Measurements from ENCODE around the gene TNRC18. TPM values are rescaled to one million over a fixed set of nuclear protein-coding genes. Genes with fewer than 3 reads are reported as not detected.

TNRC18 gene
- total and polyA plus RNA-seq, 9 of the 15 experiments (the other 6 are each of a cell fraction or from before 2014, with no cell fraction given), result 0.03 to 43.2 (median 18.0) TPM

DNA sequence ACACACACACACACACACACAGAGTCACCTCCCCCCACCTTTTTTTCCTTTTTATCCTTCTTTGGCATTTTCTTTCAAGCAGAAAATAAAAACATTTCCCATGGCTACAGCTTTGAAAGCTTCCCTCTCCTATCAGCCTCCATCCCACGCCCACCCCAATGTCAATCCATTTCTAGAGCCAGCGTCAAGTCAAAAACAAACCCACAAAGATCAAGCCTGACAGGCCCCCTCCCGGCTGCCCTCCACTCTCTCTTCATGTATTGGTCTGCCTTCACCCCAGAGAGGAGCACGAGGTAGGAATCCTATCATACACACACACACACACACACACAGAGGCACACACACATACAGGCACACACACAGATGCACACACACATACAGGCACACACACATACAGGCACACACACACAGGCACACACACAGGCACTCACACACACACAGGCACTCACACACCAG lies 8.0 kb upstream of the TNRC18 start (continued):
- TF ChIP-seq, protein P1, sequence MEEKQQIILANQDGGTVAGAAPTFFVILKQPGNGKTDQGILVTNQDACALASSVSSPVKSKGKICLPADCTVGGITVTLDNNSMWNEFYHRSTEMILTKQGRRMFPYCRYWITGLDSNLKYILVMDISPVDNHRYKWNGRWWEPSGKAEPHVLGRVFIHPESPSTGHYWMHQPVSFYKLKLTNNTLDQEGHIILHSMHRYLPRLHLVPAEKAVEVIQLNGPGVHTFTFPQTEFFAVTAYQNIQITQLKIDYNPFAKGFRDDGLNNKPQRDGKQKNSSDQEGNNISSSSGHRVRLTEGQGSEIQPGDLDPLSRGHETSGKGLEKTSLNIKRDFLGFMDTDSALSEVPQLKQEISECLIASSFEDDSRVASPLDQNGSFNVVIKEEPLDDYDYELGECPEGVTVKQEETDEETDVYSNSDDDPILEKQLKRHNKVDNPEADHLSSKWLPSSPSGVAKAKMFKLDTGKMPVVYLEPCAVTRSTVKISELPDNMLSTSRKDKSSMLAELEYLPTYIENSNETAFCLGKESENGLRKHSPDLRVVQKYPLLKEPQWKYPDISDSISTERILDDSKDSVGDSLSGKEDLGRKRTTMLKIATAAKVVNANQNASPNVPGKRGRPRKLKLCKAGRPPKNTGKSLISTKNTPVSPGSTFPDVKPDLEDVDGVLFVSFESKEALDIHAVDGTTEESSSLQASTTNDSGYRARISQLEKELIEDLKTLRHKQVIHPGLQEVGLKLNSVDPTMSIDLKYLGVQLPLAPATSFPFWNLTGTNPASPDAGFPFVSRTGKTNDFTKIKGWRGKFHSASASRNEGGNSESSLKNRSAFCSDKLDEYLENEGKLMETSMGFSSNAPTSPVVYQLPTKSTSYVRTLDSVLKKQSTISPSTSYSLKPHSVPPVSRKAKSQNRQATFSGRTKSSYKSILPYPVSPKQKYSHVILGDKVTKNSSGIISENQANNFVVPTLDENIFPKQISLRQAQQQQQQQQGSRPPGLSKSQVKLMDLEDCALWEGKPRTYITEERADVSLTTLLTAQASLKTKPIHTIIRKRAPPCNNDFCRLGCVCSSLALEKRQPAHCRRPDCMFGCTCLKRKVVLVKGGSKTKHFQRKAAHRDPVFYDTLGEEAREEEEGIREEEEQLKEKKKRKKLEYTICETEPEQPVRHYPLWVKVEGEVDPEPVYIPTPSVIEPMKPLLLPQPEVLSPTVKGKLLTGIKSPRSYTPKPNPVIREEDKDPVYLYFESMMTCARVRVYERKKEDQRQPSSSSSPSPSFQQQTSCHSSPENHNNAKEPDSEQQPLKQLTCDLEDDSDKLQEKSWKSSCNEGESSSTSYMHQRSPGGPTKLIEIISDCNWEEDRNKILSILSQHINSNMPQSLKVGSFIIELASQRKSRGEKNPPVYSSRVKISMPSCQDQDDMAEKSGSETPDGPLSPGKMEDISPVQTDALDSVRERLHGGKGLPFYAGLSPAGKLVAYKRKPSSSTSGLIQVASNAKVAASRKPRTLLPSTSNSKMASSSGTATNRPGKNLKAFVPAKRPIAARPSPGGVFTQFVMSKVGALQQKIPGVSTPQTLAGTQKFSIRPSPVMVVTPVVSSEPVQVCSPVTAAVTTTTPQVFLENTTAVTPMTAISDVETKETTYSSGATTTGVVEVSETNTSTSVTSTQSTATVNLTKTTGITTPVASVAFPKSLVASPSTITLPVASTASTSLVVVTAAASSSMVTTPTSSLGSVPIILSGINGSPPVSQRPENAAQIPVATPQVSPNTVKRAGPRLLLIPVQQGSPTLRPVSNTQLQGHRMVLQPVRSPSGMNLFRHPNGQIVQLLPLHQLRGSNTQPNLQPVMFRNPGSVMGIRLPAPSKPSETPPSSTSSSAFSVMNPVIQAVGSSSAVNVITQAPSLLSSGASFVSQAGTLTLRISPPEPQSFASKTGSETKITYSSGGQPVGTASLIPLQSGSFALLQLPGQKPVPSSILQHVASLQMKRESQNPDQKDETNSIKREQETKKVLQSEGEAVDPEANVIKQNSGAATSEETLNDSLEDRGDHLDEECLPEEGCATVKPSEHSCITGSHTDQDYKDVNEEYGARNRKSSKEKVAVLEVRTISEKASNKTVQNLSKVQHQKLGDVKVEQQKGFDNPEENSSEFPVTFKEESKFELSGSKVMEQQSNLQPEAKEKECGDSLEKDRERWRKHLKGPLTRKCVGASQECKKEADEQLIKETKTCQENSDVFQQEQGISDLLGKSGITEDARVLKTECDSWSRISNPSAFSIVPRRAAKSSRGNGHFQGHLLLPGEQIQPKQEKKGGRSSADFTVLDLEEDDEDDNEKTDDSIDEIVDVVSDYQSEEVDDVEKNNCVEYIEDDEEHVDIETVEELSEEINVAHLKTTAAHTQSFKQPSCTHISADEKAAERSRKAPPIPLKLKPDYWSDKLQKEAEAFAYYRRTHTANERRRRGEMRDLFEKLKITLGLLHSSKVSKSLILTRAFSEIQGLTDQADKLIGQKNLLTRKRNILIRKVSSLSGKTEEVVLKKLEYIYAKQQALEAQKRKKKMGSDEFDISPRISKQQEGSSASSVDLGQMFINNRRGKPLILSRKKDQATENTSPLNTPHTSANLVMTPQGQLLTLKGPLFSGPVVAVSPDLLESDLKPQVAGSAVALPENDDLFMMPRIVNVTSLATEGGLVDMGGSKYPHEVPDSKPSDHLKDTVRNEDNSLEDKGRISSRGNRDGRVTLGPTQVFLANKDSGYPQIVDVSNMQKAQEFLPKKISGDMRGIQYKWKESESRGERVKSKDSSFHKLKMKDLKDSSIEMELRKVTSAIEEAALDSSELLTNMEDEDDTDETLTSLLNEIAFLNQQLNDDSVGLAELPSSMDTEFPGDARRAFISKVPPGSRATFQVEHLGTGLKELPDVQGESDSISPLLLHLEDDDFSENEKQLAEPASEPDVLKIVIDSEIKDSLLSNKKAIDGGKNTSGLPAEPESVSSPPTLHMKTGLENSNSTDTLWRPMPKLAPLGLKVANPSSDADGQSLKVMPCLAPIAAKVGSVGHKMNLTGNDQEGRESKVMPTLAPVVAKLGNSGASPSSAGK (IDR thresholded peaks at IDR 0.05), result peak; percentile 38; the same call in 1 of the 2 replicates
- 0 out of 2 replicates have a peak, but pooled peaks have one; percentile 12 for TF ChIP-seq SMARCA4 (IDR thresholded peaks at IDR 0.05)
- no peak for TF ChIP-seq HDGF (IDR thresholded peaks at IDR 0.05)
- peak; percentile 96 for TF ChIP-seq MCM3 (IDR thresholded peaks at IDR 0.05)
- TF ChIP-seq COPS2 (conservative IDR thresholded peaks at IDR 0.05), result no peak
- TF ChIP-seq, protein P2, sequence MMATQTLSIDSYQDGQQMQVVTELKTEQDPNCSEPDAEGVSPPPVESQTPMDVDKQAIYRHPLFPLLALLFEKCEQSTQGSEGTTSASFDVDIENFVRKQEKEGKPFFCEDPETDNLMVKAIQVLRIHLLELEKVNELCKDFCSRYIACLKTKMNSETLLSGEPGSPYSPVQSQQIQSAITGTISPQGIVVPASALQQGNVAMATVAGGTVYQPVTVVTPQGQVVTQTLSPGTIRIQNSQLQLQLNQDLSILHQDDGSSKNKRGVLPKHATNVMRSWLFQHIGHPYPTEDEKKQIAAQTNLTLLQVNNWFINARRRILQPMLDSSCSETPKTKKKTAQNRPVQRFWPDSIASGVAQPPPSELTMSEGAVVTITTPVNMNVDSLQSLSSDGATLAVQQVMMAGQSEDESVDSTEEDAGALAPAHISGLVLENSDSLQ (IDR thresholded peaks at IDR 0.05), result peak; percentile 50
- TF ChIP-seq HMGN3 (IDR thresholded peaks at IDR 0.05; ENCODE audit: borderline replicate concordance, extremely low read depth, insufficient read length, low read depth, low read length), result no peak
- TF ChIP-seq TOE1 (IDR thresholded peaks at IDR 0.05; ENCODE audit: borderline replicate concordance), result 0 out of 2 replicates have a peak, but pooled peaks have one; percentile 61
- no peak for TF ChIP-seq TOE1 (CRISPR knock-in tag; IDR thresholded peaks at IDR 0.05; ENCODE audit: borderline replicate concordance, low read depth)
- TF ChIP-seq ZNF311 (CRISPR knock-in tag; IDR thresholded peaks at IDR 0.05), result no peak
- peak; percentile 57; the same call in 1 of the 2 replicates for TF ChIP-seq DPF2 (IDR thresholded peaks at IDR 0.05)
- TF ChIP-seq LARP7 (IDR thresholded peaks at IDR 0.05), result no peak
- TF ChIP-seq EGR1 (conservative IDR thresholded peaks at IDR 0.05), result 0 out of 2 replicates have a peak, but pooled peaks have one; percentile 12
- TF ChIP-seq, protein P3, sequence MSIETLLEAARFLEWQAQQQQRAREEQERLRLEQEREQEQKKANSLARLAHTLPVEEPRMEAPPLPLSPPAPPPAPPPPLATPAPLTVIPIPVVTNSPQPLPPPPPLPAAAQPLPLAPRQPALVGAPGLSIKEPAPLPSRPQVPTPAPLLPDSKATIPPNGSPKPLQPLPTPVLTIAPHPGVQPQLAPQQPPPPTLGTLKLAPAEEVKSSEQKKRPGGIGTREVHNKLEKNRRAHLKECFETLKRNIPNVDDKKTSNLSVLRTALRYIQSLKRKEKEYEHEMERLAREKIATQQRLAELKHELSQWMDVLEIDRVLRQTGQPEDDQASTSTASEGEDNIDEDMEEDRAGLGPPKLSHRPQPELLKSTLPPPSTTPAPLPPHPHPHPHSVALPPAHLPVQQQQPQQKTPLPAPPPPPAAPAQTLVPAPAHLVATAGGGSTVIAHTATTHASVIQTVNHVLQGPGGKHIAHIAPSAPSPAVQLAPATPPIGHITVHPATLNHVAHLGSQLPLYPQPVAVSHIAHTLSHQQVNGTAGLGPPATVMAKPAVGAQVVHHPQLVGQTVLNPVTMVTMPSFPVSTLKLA (conservative IDR thresholded peaks at IDR 0.05), result 0 out of 4 replicates have a peak, but pooled peaks of 1 of the 2 experiments have one; percentile 12
